IgD-negative memory B cell (primary cell): ENCODE results near the gene SYMPK. TPM values are rescaled to one million over a fixed set of nuclear protein-coding genes. Genes with fewer than 3 reads are reported as not detected.
A peak's percentile ranks its signal among the peaks of the same experiment; 100 is the strongest.

Source experiments
- H3K27ac Mint-ChIP-seq, 3 donors: one replicate each; pipeline ENCODE4 v1.8.0; 2020 to 2022; ENCODE audit warnings: mild to moderate bottlenecking in 3 of 3, mixed read lengths in 3 of 3, moderate library complexity in 1 of 3
- H3K27me3 Mint-ChIP-seq: one replicate; pipeline ENCODE4 v1.8.0; 2021; ENCODE audit warnings: mixed read lengths
- H3K36me3 Mint-ChIP-seq: one replicate; pipeline ENCODE4 v1.8.0; 2020; ENCODE audit warnings: mild to moderate bottlenecking, mixed read lengths
- H3K4me1 Mint-ChIP-seq, 3 donors: one replicate each; pipeline ENCODE4 v1.8.0; 2020 to 2022; ENCODE audit warnings: mixed read lengths in 3 of 3, mild to moderate bottlenecking in 1 of 3
- H3K4me3 Mint-ChIP-seq, 4 donors: one replicate each; pipeline ENCODE4 v1.8.0; 2020 to 2022; ENCODE audit warnings: mild to moderate bottlenecking in 4 of 4, mixed read lengths in 4 of 4, moderate library complexity in 3 of 4
- H3K9me3 Mint-ChIP-seq, 3 donors: one replicate each; pipeline ENCODE4 v1.8.0; 2020 to 2021; ENCODE audit warnings: mixed read lengths in 3 of 3, mild to moderate bottlenecking in 1 of 3
- polyA plus RNA-seq: library from polyadenylated mRNA; unstranded; fragments of 300-500 nt; fragmentation: Illumina TruSeq; gene quantifications from one replicate; pipeline ENCODE4 v1.2.3, GENCODE V29; 2021

Gene SYMPK
- polyA plus RNA-seq, 1 donor from 2014 or later = 26.8 TPM

DNA sequence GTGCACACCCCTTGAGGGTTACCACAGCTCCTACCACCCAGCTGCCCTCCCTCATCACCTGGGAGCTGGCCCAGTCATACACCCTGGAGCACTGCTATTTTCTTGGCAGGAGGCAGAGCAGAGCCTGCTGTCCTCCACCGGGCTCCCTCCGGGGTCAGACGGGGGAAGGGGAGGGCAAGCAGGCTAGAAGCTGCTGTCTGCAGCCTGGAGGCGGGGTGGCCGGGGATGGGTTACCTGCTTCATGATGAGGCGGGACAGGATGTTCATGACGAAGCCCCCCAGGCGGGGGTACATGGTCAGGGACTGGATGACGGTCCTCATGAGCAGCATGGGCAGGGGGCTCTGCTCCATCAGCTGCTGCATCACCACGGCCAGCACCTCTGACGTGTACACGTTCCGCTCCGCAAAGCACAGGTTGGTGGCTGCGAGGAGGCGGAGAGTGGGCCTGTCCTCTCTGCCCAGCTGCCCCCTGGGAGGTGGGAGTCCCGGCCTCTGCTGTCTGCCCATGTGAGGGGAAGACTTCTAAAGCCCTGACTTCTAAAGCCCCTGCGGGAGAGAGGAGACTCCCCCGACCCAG lies 45.1 kb downstream of the SYMPK start:
- Mint-ChIP-seq H3K27ac (peak overlapping the region in 1 of 3 donors; percentile 92), H3K27me3 (peaks cover 2% of the 10 kb centered on the region), H3K4me3 (peak overlapping the region in 2 of 4 donors; percentile 22 to 41), H3K4me1 (peaks cover 3 to 8% (median 5%) of the 10 kb centered on the region in 3 donors), H3K9me3 (no peaks in the 10 kb centered on the region), H3K36me3 (no peaks in the 10 kb centered on the region)

GRCh38 chr19:45817010-45817724 lies 45.8 kb downstream of the SYMPK start:
- peaks cover 3 to 8% (median 5%) of the 10 kb centered on the region in 3 donors for H3K4me1 Mint-ChIP-seq
- H3K27ac Mint-ChIP-seq = peak overlapping the region; percentile 72 to 92 (median 83)
- no peaks in the 10 kb centered on the region for H3K36me3 Mint-ChIP-seq
- no peaks in the 10 kb centered on the region for H3K9me3 Mint-ChIP-seq
- peaks cover 2% of the 10 kb centered on the region for H3K27me3 Mint-ChIP-seq
- peak overlapping the region in 3 of 4 donors; percentile 22 to 41 (median 36) for H3K4me3 Mint-ChIP-seq

DNA sequence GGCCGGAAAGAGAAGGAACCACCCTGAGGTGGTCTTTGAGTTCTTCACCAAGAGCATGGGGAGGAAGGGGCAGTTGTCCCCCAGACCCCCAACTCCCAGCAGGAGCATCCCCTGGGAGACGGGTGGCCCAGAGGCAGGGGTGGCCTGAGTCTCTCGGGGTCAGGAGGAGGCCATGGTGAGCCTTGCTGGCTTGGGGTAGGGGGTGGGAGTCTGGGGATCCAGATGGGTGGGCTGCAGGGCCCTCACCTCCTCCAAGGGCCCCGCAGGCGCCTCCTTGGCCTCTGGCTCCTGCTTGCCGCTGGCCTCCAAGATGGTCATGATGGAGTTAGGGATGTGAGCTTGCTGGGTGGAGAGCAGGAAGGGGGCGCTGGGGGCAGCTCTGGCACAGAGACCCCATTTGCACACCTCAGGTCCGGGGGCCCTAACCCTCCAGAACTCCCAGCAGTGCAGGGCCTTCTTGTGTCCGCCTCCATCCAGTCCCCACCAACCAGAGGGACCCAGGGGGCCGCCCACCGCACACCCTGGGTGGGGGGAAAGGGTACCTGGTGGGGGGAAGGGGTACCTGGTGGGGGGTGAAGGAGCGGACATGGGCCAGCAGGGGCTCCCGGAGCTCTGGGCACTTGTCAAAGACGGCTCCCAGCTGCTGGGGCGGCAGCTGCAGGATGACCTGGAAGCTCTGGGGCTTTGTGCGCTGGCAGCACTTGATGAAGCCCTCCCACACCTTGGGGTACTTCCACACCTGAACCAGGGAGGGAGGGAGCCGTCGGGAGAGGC lies 46.5 kb downstream of the SYMPK start:
- Mint-ChIP-seq H3K36me3 (no peaks in the 10 kb centered on the region), H3K4me1 (peaks cover 3 to 8% (median 5%) of the 10 kb centered on the region in 3 donors), H3K4me3 (peak overlapping the region in 1 of 4 donors; percentile 74), H3K9me3 (no peaks in the 10 kb centered on the region), H3K27me3 (peaks cover 2% of the 10 kb centered on the region), H3K27ac (peak overlapping the region in 1 of 3 donors; percentile 83)

- Mint-ChIP-seq H3K9me3 (no peaks in the 10 kb centered on the region), H3K4me3 (no peak overlapping the region), H3K4me1 (peaks cover 3 to 8% (median 5%) of the 10 kb centered on the region in 3 donors), H3K36me3 (no peaks in the 10 kb centered on the region), H3K27me3 (peaks cover 3% of the 10 kb centered on the region), H3K27ac (no peak overlapping the region)
These were observed 47.3 kb downstream of the SYMPK start for GRCh38 chr19:45815481-45816216.

DNA sequence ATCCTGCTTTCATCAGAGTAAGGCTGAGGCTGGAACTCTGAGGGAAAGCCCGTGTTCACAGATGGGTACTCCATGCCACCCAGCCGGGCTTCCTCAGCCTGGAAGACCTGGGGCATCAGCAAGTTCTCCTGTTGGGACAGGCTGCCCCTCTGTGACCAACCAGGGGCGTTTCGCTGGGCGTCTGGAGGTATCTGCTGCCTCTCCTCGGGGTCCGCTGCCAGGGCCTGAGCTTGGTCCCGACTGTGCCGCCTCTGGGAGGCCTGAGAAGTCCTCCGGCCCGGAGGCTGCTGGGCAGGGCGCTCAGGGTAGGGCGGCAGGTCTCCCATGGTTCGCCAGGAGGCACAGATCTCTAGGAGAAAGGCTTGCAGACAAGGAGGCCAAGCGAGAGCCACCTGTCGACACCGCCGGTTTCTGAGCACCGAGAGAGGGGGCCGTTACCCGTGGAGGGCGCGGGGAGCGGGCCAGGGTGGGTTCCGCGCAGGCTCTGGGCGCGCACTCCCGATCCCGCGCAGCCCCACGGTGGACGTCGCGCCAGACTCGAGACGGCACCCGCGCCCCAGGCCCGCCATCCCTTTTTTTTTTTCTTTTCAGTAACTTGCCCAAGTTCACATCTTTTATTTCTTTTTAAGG lies 48.0 kb downstream of the SYMPK start, which contains the start of gene RSPH6A:
TSS of gene RSPH6A (minus strand) at position 458 of the 630 bp plus-strand sequence. CDS start at position 326, 132 bp downstream.
- Mint-ChIP-seq H3K36me3 (no peaks in the 10 kb centered on the region), H3K4me3 (peak within 1 kb of the TSS in 1 of 4 donors; percentile 28), H3K4me1 (peaks cover 3 to 8% (median 5%) of the 10 kb centered on the region in 3 donors), H3K27me3 (peaks cover 8% of the 10 kb centered on the region), H3K9me3 (no peaks in the 10 kb centered on the region), H3K27ac (no peak within 1 kb of the TSS)

- Mint-ChIP-seq H3K27me3 (peaks cover 8% of the 10 kb centered on the region), H3K36me3 (no peaks in the 10 kb centered on the region), H3K9me3 (no peaks in the 10 kb centered on the region), H3K4me1 (peaks cover 3 to 6% (median 5%) of the 10 kb centered on the region in 3 donors), H3K27ac (peak overlapping the region in 1 of 3 donors; percentile 88), H3K4me3 (no peak overlapping the region)
These were observed 48.7 kb downstream of the SYMPK start for GRCh38 chr19:45814166-45814780.

GRCh38 chr19:45812297-45812696 lies 50.6 kb downstream of the SYMPK start:
- H3K27me3 Mint-ChIP-seq = peaks cover 8% of the 10 kb centered on the region
- no peak overlapping the region for H3K4me3 Mint-ChIP-seq
- H3K27ac Mint-ChIP-seq = no peak overlapping the region
- H3K9me3 Mint-ChIP-seq = no peaks in the 10 kb centered on the region
- no peaks in the 10 kb centered on the region for H3K36me3 Mint-ChIP-seq
- H3K4me1 Mint-ChIP-seq = peaks cover 3 to 4% (median 4%) of the 10 kb centered on the region in 3 donors

DNA sequence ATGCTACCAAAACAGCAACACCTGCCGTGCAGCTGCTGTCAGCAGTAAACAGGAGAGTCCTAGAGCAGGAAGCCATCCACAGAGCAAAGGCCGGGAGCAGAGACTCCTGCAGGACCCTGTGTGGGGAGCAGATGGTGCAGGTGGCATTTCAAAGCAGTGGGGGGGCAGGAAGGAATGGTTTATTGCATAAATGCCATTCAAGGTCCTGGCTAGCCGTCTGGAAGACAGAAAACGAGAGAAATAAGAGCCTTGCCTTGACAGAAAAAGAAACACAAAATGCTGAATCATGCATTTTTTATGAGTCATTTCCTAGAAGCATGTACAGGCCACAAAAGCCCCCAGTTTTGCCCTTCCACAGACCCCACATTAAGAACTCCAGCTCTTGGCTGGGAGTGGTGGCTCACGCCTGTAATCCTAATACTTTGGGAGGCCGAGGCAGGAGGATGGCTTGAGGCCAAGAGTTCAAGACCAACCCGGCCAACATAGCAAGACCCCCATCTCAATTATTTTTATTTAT lies 53.2 kb downstream of the SYMPK start:
- peaks cover 0 to 2% (median 0%) of the 10 kb centered on the region in 3 donors for H3K4me1 Mint-ChIP-seq
- no peaks in the 10 kb centered on the region for H3K36me3 Mint-ChIP-seq
- peak overlapping the region in 1 of 4 donors; percentile 33 for H3K4me3 Mint-ChIP-seq
- no peaks in the 10 kb centered on the region for H3K9me3 Mint-ChIP-seq
- no peak overlapping the region for H3K27ac Mint-ChIP-seq
- peaks cover 8% of the 10 kb centered on the region for H3K27me3 Mint-ChIP-seq

DNA sequence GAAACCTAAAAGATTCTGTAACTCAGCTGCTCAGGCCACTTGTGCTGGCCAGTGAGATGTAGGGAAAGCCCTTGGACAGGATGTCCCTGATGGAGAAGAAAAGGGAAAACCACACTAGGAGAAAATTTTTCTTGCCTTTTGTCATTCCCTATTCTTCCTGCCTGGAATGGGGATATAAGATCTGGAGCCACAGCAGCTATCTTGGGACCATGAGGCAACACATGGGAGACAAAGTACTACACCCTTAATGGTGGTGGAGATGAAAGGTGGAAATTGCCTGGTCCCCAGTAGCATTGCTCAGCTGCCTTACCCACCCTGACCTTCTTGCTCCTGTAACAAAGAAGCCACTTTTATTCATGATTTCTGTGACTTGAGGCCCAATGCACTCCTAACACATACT lies 57.2 kb downstream of the SYMPK start:
- no peak overlapping the region for H3K27ac Mint-ChIP-seq
- peaks cover 0 to 2% (median 2%) of the 10 kb centered on the region in 3 donors for H3K4me1 Mint-ChIP-seq
- no peak overlapping the region for H3K4me3 Mint-ChIP-seq
- no peaks in the 10 kb centered on the region for H3K9me3 Mint-ChIP-seq
- peaks cover 7% of the 10 kb centered on the region for H3K27me3 Mint-ChIP-seq
- no peaks in the 10 kb centered on the region for H3K36me3 Mint-ChIP-seq

DNA sequence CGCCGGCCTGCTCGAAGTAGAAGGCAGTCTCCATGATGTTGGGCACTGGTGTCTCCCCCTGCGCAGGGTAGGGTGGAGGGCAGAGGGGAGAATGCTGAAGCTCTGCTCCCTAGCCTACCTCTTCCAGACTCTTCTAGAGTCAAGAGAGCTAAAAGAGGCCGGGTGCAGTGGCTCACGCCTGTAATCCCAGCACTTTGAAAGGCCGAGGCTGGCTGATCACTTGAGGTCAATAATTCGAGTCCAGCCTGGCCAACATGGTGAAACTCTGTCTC lies 58.1 kb downstream of the SYMPK start:
- no peak overlapping the region for H3K4me3 Mint-ChIP-seq
- H3K36me3 Mint-ChIP-seq = no peaks in the 10 kb centered on the region
- H3K4me1 Mint-ChIP-seq = peaks cover 0 to 2% (median 2%) of the 10 kb centered on the region in 3 donors
- H3K27me3 Mint-ChIP-seq = peaks cover 2% of the 10 kb centered on the region
- H3K27ac Mint-ChIP-seq = no peak overlapping the region
- H3K9me3 Mint-ChIP-seq = no peaks in the 10 kb centered on the region

GRCh38 chr19:45804140-45804958 lies 58.6 kb downstream of the SYMPK start:
- no peak overlapping the region for H3K27ac Mint-ChIP-seq
- peaks cover 2% of the 10 kb centered on the region for H3K27me3 Mint-ChIP-seq
- no peaks in the 10 kb centered on the region for H3K36me3 Mint-ChIP-seq
- H3K4me1 Mint-ChIP-seq = peaks cover 0 to 2% (median 2%) of the 10 kb centered on the region in 3 donors
- no peaks in the 10 kb centered on the region for H3K9me3 Mint-ChIP-seq
- no peak overlapping the region for H3K4me3 Mint-ChIP-seq

DNA sequence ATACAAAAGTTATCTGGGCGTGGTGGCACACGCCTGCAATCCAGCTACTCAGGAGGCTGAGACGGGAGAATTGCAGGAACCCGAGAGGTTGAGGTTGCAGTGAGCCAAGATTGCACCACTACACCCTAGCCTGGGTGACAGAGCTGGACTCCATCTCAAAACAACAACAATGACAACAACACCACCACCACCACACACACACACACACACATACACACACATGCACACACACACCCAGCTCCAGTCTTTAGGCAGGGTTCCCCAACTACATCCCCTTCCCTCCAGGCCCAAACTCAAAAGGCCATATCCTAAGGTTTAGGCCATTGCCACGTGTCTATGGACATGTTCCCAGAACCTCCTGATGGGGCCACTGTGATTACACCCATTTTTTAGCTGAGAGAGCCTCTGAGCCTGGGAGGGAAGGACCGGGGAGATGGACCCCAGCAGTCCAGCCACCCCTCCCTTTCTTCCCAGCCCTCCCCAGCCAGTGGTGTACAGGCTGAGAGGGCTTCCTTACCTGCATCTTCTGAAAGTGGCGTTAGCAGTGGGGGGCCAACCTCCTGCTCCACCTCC lies 61.3 kb downstream of the SYMPK start:
- peaks cover 0 to 6% (median 5%) of the 10 kb centered on the region in 3 donors for H3K4me1 Mint-ChIP-seq
- H3K36me3 Mint-ChIP-seq = no peaks in the 10 kb centered on the region
- H3K9me3 Mint-ChIP-seq = no peaks in the 10 kb centered on the region
- H3K27ac Mint-ChIP-seq = peak overlapping the region in 1 of 3 donors; percentile 47
- peaks cover 7% of the 10 kb centered on the region for H3K27me3 Mint-ChIP-seq
- no peak overlapping the region for H3K4me3 Mint-ChIP-seq

DNA sequence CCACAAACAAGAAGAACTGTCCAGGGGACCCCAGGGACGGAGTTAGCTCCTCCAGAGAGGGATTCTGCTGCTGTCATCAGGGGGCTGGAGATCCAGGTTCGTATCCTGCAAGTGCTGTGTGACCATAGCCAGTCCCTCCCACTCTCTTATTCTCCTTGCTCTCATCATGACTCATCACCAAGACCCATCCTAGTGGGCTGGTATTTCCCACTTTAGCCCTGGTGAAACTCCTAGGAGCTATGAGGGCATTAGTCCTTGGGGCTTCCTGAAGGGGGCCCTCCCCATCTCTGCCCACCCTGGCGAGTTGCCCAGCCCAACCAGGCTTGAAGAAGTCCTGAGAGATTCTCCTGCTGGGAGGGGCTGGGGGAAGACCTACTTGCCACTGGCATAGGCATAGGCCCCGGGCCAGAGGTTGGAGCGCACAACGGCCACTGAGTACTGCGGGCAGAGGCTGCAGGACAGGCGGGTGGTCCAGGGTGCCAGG lies 62.8 kb downstream of the SYMPK start:
- H3K4me1 Mint-ChIP-seq = peaks cover 0 to 6% (median 3%) of the 10 kb centered on the region in 3 donors
- H3K9me3 Mint-ChIP-seq = no peaks in the 10 kb centered on the region
- no peak overlapping the region for H3K4me3 Mint-ChIP-seq
- no peaks in the 10 kb centered on the region for H3K36me3 Mint-ChIP-seq
- peaks cover 7% of the 10 kb centered on the region for H3K27me3 Mint-ChIP-seq
- H3K27ac Mint-ChIP-seq = no peak overlapping the region
